GM23248 (cell line): ENCODE results near the gene TMEM154.

Experiments
- EZH2 ChIP-seq: fragments of 200-600 bp; sonication (generic); IDR thresholded peaks from 2 replicates; pipeline ENCODE4 v1.6.1; 2018; ENCODE audit warnings: antibody characterized with exemption, mild to moderate bottlenecking; ENCODE audit not compliant: insufficient read depth, poor library complexity, severe bottlenecking
- EZH2phosphoT487 ChIP-seq: fragments of 200-600 bp; sonication (generic); IDR thresholded peaks from 2 replicates; pipeline ENCODE4 v1.6.1; 2018; ENCODE audit warnings: antibody characterized with exemption, moderate library complexity, mild to moderate bottlenecking, low read depth; ENCODE audit not compliant: insufficient read depth

DNA sequence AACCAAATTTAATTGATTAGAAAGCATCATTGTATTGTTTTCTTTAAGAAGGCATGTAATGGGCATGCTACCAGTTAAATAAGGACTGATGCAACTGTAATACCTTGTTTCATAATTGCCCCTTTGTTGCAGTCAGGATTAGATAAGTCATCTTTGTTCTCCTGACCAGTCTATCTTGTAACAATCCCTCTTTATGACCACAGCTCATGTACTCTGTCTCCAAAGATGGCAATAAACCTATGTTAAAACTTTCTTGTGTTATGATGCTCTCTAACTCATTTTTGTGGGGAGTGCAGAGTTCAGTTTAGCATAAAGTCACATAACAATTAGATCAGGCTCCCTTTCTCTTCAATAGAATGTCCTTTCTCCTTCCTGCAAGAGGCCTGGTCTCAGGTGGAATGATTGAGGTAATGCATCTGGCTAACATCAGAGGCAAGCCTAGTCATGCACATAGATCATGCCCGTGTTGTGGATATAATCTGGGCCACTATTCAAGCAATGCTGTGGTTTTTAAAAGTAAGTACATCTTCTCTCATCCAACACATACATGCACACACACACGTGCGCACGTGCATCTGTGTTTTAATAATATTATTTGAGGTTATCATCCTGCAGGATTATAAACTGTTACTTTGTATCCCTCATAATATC is 45.6 kb downstream of the TMEM154 start:
- TF ChIP-seq EZH2 (no peak), EZH2phosphoT487 (no peak)
